ENCODE results near the gene CNDP1.

CNDP1 gene

DNA sequence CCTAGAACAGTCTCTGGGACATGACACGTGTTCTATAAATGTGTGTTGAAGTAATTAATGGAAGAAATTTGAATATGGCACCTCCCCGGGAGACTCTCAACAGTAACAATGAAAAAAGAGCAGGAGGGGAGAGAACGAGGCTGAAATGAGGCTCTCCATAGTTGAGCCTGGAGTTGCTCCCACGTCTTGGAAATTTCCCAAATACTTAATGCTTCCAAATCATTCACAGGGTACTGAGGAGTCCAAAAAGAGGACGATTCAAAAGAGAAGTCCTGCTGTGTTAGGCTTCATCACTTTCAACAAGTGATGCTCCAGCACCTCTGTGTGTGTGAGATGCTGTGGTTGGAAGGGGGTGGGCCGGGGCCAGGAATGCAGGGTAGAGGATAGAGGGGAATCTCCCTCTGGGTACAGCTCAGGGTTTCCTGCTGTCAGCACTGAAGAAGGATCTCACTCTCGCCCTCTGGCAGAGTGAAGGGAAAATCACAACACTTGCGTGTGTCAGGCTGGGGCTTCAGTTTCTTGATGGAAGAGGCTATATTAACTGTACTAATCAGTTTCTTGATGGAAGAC lies 45.3 kb downstream of the CNDP1 start:
- DNase-seq (ENCODE audit: low read depth): no peak
- H3K4me3 ChIP-seq (ENCODE audit: low read depth, low read length): no peak overlapping the region
- TF ChIP-seq, protein P1, sequence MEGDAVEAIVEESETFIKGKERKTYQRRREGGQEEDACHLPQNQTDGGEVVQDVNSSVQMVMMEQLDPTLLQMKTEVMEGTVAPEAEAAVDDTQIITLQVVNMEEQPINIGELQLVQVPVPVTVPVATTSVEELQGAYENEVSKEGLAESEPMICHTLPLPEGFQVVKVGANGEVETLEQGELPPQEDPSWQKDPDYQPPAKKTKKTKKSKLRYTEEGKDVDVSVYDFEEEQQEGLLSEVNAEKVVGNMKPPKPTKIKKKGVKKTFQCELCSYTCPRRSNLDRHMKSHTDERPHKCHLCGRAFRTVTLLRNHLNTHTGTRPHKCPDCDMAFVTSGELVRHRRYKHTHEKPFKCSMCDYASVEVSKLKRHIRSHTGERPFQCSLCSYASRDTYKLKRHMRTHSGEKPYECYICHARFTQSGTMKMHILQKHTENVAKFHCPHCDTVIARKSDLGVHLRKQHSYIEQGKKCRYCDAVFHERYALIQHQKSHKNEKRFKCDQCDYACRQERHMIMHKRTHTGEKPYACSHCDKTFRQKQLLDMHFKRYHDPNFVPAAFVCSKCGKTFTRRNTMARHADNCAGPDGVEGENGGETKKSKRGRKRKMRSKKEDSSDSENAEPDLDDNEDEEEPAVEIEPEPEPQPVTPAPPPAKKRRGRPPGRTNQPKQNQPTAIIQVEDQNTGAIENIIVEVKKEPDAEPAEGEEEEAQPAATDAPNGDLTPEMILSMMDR (IDR thresholded peaks at IDR 0.05; ENCODE audit: insufficient read depth, low read depth, low read length, missing control alignments): no peak

DNA sequence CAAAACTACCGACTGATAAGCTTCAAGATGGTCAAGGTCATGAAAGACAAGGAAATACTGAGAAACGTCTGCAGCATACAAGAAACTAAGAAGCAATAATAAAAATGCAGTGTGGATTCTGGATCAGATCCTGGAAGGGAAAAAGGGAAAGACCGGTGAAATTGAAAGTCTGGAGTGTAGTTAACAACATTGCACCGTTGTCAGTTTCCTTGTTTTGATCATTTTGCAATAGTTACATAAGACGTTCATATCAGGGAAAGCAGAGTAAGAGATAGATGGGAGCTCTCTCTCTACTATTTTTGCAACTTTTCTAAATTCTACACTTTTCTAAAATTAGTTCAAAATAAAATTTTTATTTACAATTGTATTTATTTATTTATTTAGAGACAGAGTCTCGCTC lies 48.3 kb downstream of the CNDP1 start:
- TF ChIP-seq, protein P1 (IDR thresholded peaks at IDR 0.05; ENCODE audit: insufficient read depth, low read depth, low read length, missing control alignments): no peak
- H3K4me3 ChIP-seq (ENCODE audit: low read depth, low read length): no peak overlapping the region
- DNase-seq (ENCODE audit: low read depth): no peak

DNA sequence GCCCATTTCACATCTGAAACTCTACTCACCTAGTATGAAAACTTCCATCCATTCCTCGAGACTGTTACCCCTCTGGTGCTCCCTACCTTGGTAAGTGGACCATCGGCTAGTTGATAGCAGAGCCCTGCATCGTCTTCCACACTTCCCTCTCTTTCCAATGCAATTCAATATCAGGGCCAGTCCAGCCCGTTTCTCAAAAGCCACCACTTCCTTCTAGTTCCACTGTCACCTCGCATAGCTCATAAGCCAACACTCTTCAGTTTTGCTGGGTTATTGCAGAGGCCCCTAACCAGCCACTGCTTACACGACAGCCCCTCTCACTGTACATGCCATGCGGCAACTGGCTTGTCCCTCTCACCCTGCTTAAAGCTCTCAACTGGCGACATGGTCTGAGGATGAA lies 53.1 kb downstream of the CNDP1 start:
- H3K4me3 ChIP-seq (ENCODE audit: low read depth, low read length): no peak overlapping the region
- no peak for DNase-seq (ENCODE audit: low read depth)
- TF ChIP-seq, protein P1 (IDR thresholded peaks at IDR 0.05; ENCODE audit: insufficient read depth, low read depth, low read length, missing control alignments): no peak

DNA sequence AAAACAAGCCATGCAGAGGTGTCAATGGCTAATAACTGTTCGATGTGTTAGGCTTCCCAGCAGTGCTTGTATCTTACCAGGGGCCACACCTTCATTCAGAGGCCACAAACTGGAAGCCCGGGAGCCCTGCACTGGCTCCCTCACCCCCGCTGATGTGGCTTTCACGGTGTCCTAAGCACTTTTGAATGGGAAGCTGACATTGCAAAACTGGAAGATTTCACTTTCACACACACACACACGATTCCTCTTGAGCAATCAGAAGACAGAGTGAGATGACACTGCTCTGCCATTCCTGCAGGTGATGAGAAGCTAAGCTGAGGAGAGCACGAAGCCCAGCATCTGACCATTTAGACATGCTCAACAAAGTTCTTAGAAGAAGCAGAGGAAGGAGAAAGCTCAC lies 54.7 kb downstream of the CNDP1 start:
- TF ChIP-seq, protein P1 (IDR thresholded peaks at IDR 0.05; ENCODE audit: insufficient read depth, low read depth, low read length, missing control alignments): no peak
- no peak overlapping the region for H3K4me3 ChIP-seq (ENCODE audit: low read depth, low read length)
- peak; percentile 8 for DNase-seq (ENCODE audit: low read depth)

DNA sequence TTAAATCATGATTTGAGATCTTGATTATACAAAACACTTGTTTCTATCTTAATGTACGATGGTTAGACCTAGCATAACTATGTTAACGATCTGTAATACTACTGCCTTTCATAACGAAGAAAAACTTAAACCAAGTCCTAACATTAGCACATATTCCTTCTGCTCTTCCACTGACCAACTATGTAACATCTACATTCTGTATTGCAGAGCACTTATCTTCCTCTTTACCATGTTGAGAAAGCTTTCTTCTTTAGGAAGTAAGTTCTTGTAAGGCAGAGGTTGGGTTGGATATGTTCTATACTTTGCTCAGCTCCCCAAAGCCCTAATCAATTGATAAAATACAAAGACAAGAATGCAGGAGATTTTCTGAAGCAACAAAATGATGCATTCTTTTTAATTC lies 55.5 kb downstream of the CNDP1 start:
- TF ChIP-seq, protein P1 (IDR thresholded peaks at IDR 0.05; ENCODE audit: insufficient read depth, low read depth, low read length, missing control alignments): no peak
- no peak overlapping the region for H3K4me3 ChIP-seq (ENCODE audit: low read depth, low read length)
- no peak for DNase-seq (ENCODE audit: low read depth)

DNA sequence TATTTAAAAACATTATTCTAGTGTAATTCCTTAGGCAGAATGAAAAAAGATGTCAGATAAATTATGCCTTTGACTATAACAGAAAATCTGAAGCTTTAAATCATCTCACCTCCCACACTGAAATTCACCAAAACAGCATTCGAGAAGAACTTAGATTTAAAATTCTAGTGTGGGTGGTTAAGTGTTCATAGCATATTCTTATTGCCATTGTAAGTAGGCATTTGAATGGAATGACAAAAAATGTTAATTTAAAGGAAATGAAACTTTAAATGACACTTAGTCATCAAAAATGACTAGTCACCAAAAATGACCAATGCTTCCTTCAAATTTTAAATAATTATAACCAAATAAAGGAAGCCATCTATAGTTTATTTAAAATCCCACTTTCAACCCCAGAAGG lies 56.4 kb downstream of the CNDP1 start:
- TF ChIP-seq, protein P1 (IDR thresholded peaks at IDR 0.05; ENCODE audit: insufficient read depth, low read depth, low read length, missing control alignments): no peak
- DNase-seq (ENCODE audit: low read depth): no peak
- no peak overlapping the region for H3K4me3 ChIP-seq (ENCODE audit: low read depth, low read length)

DNA sequence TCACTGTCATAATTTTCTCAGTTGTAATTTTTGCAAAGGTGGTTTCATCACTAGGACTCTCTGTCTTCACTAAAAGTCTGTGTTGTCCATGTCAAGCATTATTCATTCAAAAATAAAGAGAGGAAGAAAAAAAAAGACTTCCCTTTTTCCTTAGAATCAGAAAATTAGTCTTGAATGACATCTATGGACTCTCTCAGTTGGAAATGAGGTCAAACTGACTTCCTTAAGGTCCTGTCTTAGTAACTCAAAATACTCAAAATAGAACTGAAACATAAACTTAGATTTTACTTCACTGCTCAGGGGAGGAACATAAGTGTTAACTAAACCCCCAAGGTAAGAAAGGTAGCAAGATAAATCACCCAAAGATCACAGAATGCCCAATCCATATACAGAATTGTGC lies 61.1 kb downstream of the CNDP1 start:
- peak overlapping the region; percentile 61 for H3K4me3 ChIP-seq (ENCODE audit: low read depth, low read length)
- TF ChIP-seq, protein P1 (IDR thresholded peaks at IDR 0.05; ENCODE audit: insufficient read depth, low read depth, low read length, missing control alignments): no peak
- DNase-seq (ENCODE audit: low read depth): peak; percentile 28
